GM19351 (cell line): ENCODE results near the gene ANXA4.

Experiments used
- ATAC-seq: cut with Tn5 transposase; IDR thresholded peaks from one replicate; pipeline ENCODE4 v1.9.1; 2021; ENCODE audit warnings: mild to moderate bottlenecking, moderate library complexity; ENCODE audit not compliant: unreplicated experiment

The ANXA4 gene

GRCh38 chr2:69837533-69837932 lies 95.6 kb downstream of the ANXA4 start:
- no peak for ATAC-seq

DNA sequence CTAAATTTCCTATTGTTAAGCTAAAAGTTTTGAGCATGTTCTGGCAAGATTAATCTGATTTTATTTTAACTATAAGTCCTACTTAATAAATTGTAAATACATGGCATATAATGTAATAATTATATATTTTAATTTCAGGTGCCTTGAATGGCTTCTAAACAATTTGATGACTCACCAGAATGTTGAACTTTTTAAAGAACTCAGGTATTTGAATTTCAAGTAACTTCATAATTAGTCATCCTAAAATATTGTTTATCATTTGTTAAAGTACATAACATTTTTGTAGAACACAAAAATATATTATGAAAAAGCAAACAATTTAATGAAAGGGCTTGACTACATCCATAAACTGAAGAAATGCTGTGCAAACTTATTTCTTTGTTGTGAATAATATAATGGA lies 102.1 kb downstream of the ANXA4 start:
- ATAC-seq, result no peak

- ATAC-seq, result no peak
Measured at GRCh38 chr2:69844560-69844959, 102.6 kb downstream of the ANXA4 start.

- no peak for ATAC-seq
Measured at GRCh38 chr2:69846182-69847067, 104.5 kb downstream of the ANXA4 start.

GRCh38 chr2:69847068-69847828 lies 105.3 kb downstream of the ANXA4 start:
- ATAC-seq, result no peak

- no peak for ATAC-seq
Measured at GRCh38 chr2:69848186-69848790, 106.4 kb downstream of the ANXA4 start.

DNA sequence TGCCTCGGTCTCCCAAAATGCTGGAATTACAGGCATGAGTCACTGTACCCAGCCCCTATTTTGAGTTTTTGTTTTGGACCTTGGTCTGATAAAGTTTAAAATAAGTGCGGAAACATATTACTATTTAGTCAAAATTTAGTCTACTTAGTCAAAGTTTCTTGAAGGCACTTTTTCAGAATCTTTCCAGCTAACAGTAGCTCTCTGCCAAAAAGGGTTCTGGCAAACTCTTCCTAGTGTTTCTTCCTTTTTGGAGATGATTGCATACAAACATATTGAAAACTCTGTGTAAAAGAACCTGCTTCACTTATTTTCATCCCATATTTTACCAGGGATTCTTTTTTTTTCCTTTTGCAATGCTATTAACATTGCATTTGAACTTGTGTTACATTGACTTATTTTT lies 116.3 kb downstream of the ANXA4 start:
- ATAC-seq, result no peak

GRCh38 chr2:69863298-69863697 lies 121.4 kb downstream of the ANXA4 start:
- ATAC-seq, result no peak
